AG04450 (cell line): ENCODE data around the gene PPP3R1. TPM values are rescaled to one million over a fixed set of nuclear protein-coding genes. Genes with fewer than 3 reads are reported as not detected.

Source experiments
- CTCF ChIA-PET: fragments of 300-600, 350-600 bp; formaldehyde crosslinking; extraction: SDS; loops from one replicate; lab custom pipeline; 2022; ENCODE audit warnings: antibody characterized with exemption, inconsistent platforms; lab: Charles Lee
- POLR2A ChIA-PET: fragments of 350-600 bp; formaldehyde crosslinking; extraction: SDS; loops from one replicate; lab custom pipeline; 2021; ENCODE audit warnings: antibody characterized with exemption, inconsistent platforms; lab: Yijun Ruan, JAX
- DNase-seq: peaks from one replicate; pipeline ENCODE4 v3.0.0-alpha.2; 2011; ENCODE audit warnings: low read depth, low spot score
- H3K27ac ChIP-seq: one replicate; pipeline ENCODE4 v1.5.1; 2012; ENCODE audit warnings: low read depth, low read length, control low read depth
- H3K27me3 ChIP-seq: one replicate; pipeline ENCODE4 v1.6.0; 2012; ENCODE audit warnings: low read length; ENCODE audit not compliant: control insufficient read depth, insufficient read depth
- H3K4me3 ChIP-seq: 2 replicates; pipeline ENCODE4 v1.5.1; 2011; ENCODE audit warnings: mild to moderate bottlenecking, low read depth, low read length, control low read depth
- H3K9me3 ChIP-seq: 2 replicates; pipeline ENCODE4 v1.5.1; 2012; ENCODE audit warnings: low read length; ENCODE audit not compliant: control insufficient read depth, insufficient read depth
- CTCF ChIP-seq: IDR thresholded peaks from 2 replicates; pipeline ENCODE4 v1.5.1; 2011; ENCODE audit warnings: low read depth, low read length, control low read depth, inconsistent platforms
- polyA plus RNA-seq: library from polyadenylated mRNA; depleted of rRNA; stranded (reverse); fragments of >200 nt; gene quantifications from 2 replicates; pipeline ENCODE4 v1.2.3, GENCODE V29; 2011

PPP3R1 gene
- polyA plus RNA-seq, 1 experiment, result 24.9 TPM

DNA sequence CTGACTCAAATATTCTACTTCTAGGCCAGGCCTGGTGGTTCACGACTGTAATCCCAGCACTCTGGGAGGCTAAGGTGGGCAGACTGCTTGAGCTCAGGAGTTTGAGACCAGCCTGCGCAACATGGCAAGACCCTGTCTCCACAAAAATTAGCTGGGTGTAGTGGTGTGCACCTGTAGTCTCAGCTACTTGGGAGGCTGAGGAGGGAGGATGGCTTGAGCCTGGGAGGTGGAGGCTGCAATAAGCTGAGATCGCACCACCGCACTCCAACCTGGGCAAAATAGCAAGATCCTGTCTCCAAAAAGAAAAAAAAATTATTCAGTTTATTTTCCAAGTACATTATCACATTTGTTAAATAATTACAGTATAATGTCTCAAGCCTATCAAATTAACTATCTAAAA is 7.3 kb downstream of the PPP3R1 start:
- H3K9me3 ChIP-seq, result no peaks in the 10 kb centered on the region
- no peak overlapping the region for H3K4me3 ChIP-seq
- POLR2A ChIA-PET, result interaction anchor here (0.6 kb wide), 1 partner anchor 12 kb away, joined by 3 read pairs; no protein-coding TSS in a partner anchor
- H3K27me3 ChIP-seq, result no peaks in the 10 kb centered on the region
- CTCF ChIA-PET, result interaction anchor here (1.0 to 3.0 kb wide), 5 partner anchors 49 to 124 kb away, joined by 4 to 20 read pairs (median 5); no protein-coding TSS in a partner anchor
- no peak overlapping the region for H3K27ac ChIP-seq
- DNase-seq, result no peak
- TF ChIP-seq CTCF, result no peak

GRCh38 chr2:68244456-68244855 is 7.9 kb downstream of the PPP3R1 start:
- no peaks in the 10 kb centered on the region for H3K27me3 ChIP-seq
- CTCF ChIA-PET, result interaction anchor here (0.9 to 3.0 kb wide), 8 partner anchors 35 to 124 kb away, joined by 3 to 20 read pairs (median 4); no protein-coding TSS in a partner anchor
- H3K27ac ChIP-seq, result no peak overlapping the region
- H3K9me3 ChIP-seq, result no peaks in the 10 kb centered on the region
- POLR2A ChIA-PET, result no interaction called here
- peak; percentile 31; the same call in 1 of the 2 replicates for TF ChIP-seq CTCF
- DNase-seq, result no peak
- H3K4me3 ChIP-seq, result no peak overlapping the region

- H3K27ac ChIP-seq, result no peak overlapping the region
- H3K27me3 ChIP-seq, result no peaks in the 10 kb centered on the region
- ChIA-PET CTCF (no interaction called here), POLR2A (no interaction called here)
- no peak overlapping the region for H3K4me3 ChIP-seq
- no peak for TF ChIP-seq CTCF
- DNase-seq, result no peak
- H3K9me3 ChIP-seq, result no peaks in the 10 kb centered on the region
Observed at GRCh38 chr2:68241732-68242131, 10.6 kb downstream of the PPP3R1 start.

- no peak for TF ChIP-seq CTCF
- ChIA-PET POLR2A (no interaction called here), CTCF (no interaction called here)
- no peak for DNase-seq
- Histone ChIP-seq H3K27ac (no peak overlapping the region), H3K9me3 (no peaks in the 10 kb centered on the region), H3K27me3 (no peaks in the 10 kb centered on the region), H3K4me3 (no peak overlapping the region)
Observed at GRCh38 chr2:68240446-68240845, 11.9 kb downstream of the PPP3R1 start.

DNA sequence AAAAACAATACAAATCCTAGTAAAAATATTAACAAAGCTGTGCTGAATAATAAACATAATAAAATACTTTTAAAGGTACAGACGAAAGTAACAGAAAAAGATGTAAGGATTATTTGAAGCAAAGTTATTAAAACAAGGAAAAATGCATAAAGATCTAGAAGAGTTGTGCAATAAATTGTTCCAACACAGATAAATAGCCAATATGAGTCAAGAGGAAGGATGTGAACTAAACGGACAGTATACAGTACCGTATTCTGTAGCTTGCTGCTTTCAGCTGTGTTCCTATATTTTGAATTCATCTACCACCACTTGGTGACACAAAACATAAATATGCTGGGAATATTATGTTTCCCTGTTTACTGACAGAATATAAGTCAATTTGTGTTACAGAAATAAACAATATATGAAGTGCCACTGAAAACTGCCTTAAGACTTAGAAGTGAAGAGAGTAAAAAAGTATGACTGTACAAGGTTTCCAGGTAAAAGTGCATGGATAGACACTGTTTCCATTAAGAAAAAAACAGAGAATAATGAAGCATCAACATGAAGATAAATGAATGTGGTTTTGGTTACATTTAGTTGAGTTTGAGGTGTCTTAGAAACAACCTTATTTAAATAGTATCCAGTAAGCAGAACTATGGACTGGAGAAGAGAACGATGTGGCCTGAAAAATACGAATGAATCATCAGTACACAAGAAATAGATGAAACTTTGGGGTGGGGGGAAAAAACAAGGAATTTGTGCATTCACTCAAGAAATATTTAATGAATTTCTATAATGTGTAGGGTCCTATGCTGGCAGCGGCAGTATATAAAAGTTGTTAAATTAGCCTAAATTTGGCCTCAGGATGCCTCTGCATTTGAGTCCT is 13.1 kb downstream of the PPP3R1 start:
- Histone ChIP-seq H3K27me3 (no peaks in the 10 kb centered on the region), H3K27ac (no peak overlapping the region), H3K4me3 (no peak overlapping the region), H3K9me3 (no peaks in the 10 kb centered on the region)
- POLR2A ChIA-PET, result no interaction called here
- TF ChIP-seq CTCF, result no peak
- CTCF ChIA-PET, result no interaction called here
- DNase-seq, result no peak
